DND-41 (cell line): ENCODE data around the gene YWHAB.

Experiments used
- CTCF ChIP-seq: IDR thresholded peaks from 2 replicates; pipeline ENCODE4 v1.5.1; 2012; ENCODE audit warnings: borderline replicate concordance, low read length, moderate library complexity, mild to moderate bottlenecking; ENCODE audit not compliant: poor library complexity, severe bottlenecking; ENCODE audit errors: extremely low read depth
- EZH2 ChIP-seq: IDR thresholded peaks from 3 replicates; pipeline ENCODE4 v1.6.1; 2012; ENCODE audit warnings: borderline replicate concordance, low read depth, mild to moderate bottlenecking, moderate library complexity, low read length, inconsistent platforms; ENCODE audit not compliant: severe bottlenecking

- no peak for TF ChIP-seq CTCF
- TF ChIP-seq EZH2 = no peak
Measured at GRCh38 chr20:44954211-44954610, 68.7 kb downstream of the YWHAB start.
